ENCODE results near the gene AARS1. TPM values are rescaled to one million over a fixed set of nuclear protein-coding genes. Genes with fewer than 3 reads are reported as not detected.

AARS1 gene
- total and polyA plus RNA-seq, 10 of the 15 experiments (the other 5 are each of a cell fraction or from before 2014, with no cell fraction given) = 21.5 to 143 (median 96.9) TPM

DNA sequence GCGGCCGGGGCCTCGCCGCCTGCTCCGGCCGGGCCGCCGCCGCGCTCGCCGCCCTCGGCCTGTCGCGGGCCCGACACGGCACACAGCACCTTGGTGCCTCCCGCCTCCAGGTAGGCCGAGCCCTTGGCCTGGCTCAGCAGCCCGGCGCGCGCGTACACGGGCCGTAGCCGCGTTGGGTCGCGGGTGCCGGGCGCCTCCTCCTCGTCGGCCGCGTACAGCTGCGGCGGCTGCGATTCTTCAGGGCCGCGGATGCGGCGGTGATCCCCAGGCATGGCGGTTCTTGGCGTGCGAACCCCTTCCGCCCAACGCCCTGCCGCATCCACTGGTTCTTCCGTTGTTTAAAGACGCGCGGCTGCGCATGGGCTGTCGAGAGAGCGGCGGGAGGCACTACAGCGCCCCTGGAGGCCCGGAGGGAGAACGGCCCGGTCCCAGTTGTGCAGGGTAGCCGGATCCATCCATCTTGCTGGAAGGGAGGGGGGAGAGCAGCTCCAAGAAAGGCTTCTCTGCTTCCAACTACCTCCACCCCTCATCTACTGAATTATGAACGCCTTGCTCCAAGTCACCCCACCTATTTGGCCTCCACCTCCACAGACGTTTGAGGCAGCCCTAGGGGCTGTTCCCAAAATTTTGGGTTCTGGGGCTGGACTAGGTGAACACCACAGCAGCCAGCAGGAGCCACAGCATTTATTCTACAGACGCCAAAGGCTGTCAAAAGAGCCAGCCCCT is 37.5 kb downstream of the AARS1 start, which contains the start of gene EXOSC6 (continued):
- TF ChIP-seq SP1 (IDR thresholded peaks at IDR 0.05; ENCODE audit: low read depth, low read length) (peak; percentile 9), CREM (IDR thresholded peaks at IDR 0.05; ENCODE audit: low read depth) (peak; percentile 79), ASH2L (IDR thresholded peaks at IDR 0.05; ENCODE audit: borderline replicate concordance, low read depth) (0 out of 2 replicates have a peak, but pooled peaks have one; percentile 53), POLR2A (IDR thresholded peaks at IDR 0.05; ENCODE audit: low read depth, low read length) (peak; percentile 97), FOXK2 (IDR thresholded peaks at IDR 0.05) (peak; percentile 57), EP300 (IDR thresholded peaks at IDR 0.05; ENCODE audit: borderline replicate concordance in 1 of 2, control insufficient read depth in 1 of 2, low read depth in 2 of 2, low read length in 2 of 2) (0 out of 4 replicates have a peak, but pooled peaks of 1 of the 2 experiments have one; percentile 19), TAF1 (IDR thresholded peaks at IDR 0.05; ENCODE audit: borderline replicate concordance, low read depth, low read length) (peak; percentile 65), CEBPB (IDR thresholded peaks at IDR 0.05; ENCODE audit: borderline replicate concordance in 1 of 2, low read depth in 2 of 2, low read length in 2 of 2) (0 out of 4 replicates have a peak, but pooled peaks of 1 of the 2 experiments have one; percentile 10), GATAD2B (conservative IDR thresholded peaks at IDR 0.05; ENCODE audit: low read depth) (peak; percentile 75; the same call in 1 of the 2 replicates), SIX5 (IDR thresholded peaks at IDR 0.05; ENCODE audit: low read depth, low read length, severe bottlenecking) (peak; percentile 32), ZNF622 (IDR thresholded peaks at IDR 0.05) (no peak), BCL11A (IDR thresholded peaks at IDR 0.05; ENCODE audit: low read depth, low read length) (no peak), PAX5 (IDR thresholded peaks at IDR 0.05; ENCODE audit: borderline replicate concordance, low read depth, low read length) (no peak), MEF2A (IDR thresholded peaks at IDR 0.05; ENCODE audit: insufficient read depth, low read depth, low read length) (0 out of 2 replicates have a peak, but pooled peaks have one; percentile 32), POLR2AphosphoS5 (IDR thresholded peaks at IDR 0.05; ENCODE audit: low read length) (peak; percentile 94), CBFB (IDR thresholded peaks at IDR 0.05; ENCODE audit: low read depth) (peak; percentile 58; the same call in 1 of the 2 replicates)
- TF ChIP-seq, protein P1, sequence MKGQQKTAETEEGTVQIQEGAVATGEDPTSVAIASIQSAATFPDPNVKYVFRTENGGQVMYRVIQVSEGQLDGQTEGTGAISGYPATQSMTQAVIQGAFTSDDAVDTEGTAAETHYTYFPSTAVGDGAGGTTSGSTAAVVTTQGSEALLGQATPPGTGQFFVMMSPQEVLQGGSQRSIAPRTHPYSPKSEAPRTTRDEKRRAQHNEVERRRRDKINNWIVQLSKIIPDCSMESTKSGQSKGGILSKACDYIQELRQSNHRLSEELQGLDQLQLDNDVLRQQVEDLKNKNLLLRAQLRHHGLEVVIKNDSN (IDR thresholded peaks at IDR 0.05; ENCODE audit: borderline replicate concordance, extremely low read length, insufficient read depth, low read depth, low read length) = no peak
- TF ChIP-seq, protein P2, sequence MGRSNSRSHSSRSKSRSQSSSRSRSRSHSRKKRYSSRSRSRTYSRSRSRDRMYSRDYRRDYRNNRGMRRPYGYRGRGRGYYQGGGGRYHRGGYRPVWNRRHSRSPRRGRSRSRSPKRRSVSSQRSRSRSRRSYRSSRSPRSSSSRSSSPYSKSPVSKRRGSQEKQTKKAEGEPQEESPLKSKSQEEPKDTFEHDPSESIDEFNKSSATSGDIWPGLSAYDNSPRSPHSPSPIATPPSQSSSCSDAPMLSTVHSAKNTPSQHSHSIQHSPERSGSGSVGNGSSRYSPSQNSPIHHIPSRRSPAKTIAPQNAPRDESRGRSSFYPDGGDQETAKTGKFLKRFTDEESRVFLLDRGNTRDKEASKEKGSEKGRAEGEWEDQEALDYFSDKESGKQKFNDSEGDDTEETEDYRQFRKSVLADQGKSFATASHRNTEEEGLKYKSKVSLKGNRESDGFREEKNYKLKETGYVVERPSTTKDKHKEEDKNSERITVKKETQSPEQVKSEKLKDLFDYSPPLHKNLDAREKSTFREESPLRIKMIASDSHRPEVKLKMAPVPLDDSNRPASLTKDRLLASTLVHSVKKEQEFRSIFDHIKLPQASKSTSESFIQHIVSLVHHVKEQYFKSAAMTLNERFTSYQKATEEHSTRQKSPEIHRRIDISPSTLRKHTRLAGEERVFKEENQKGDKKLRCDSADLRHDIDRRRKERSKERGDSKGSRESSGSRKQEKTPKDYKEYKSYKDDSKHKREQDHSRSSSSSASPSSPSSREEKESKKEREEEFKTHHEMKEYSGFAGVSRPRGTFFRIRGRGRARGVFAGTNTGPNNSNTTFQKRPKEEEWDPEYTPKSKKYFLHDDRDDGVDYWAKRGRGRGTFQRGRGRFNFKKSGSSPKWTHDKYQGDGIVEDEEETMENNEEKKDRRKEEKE (IDR thresholded peaks at IDR 0.05) = no peak
- TF ChIP-seq, protein P3, sequence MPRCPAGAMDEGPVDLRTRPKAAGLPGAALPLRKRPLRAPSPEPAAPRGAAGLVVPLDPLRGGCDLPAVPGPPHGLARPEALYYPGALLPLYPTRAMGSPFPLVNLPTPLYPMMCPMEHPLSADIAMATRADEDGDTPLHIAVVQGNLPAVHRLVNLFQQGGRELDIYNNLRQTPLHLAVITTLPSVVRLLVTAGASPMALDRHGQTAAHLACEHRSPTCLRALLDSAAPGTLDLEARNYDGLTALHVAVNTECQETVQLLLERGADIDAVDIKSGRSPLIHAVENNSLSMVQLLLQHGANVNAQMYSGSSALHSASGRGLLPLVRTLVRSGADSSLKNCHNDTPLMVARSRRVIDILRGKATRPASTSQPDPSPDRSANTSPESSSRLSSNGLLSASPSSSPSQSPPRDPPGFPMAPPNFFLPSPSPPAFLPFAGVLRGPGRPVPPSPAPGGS (IDR thresholded peaks at IDR 0.05; ENCODE audit: borderline replicate concordance, insufficient read depth, low read depth, low read length, poor library complexity, severe bottlenecking) = peak; percentile 83
- TF ChIP-seq, protein P4, sequence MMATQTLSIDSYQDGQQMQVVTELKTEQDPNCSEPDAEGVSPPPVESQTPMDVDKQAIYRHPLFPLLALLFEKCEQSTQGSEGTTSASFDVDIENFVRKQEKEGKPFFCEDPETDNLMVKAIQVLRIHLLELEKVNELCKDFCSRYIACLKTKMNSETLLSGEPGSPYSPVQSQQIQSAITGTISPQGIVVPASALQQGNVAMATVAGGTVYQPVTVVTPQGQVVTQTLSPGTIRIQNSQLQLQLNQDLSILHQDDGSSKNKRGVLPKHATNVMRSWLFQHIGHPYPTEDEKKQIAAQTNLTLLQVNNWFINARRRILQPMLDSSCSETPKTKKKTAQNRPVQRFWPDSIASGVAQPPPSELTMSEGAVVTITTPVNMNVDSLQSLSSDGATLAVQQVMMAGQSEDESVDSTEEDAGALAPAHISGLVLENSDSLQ (IDR thresholded peaks at IDR 0.05) = peak; percentile 23; the same call in 1 of the 2 replicates
- TF ChIP-seq, protein P5, sequence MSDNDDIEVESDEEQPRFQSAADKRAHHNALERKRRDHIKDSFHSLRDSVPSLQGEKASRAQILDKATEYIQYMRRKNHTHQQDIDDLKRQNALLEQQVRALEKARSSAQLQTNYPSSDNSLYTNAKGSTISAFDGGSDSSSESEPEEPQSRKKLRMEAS (IDR thresholded peaks at IDR 0.05; ENCODE audit: low read depth, low read length) = peak; percentile 90
